UCSD-AML1 (cell line): ENCODE results near the gene UBE3D.
"Not testable (repeated sequence)": the region's sequence is repeated elsewhere in the genome, so short reads cannot be mapped to it uniquely, and the experiment has no call there.

ENCODE experiments used
- DNase-seq: peaks from one replicate; lab custom pipeline; 2025; ENCODE audit not compliant: unreplicated experiment; lab: John Stamatoyannopoulos, UW

The UBE3D gene

DNA sequence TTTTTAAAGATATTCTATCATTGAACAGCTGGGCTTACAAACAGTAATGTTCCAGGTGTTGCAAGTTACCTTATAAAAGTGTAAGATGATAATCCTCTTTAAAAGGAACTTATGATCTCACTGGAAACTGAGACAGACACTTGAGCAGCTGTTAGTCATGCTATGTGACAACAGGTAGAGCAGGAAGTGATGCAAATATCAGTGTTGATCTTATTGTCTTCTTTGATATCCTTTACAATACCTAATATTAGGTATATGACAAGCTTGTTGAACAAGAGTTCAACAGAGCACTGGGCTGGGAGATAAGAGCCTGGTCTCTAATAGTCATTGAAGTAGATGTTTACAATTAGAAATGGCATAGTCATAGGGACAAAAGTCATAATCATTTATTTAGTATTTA is 150.0 kb downstream of the UBE3D start:
- DNase-seq = no peak

DNA sequence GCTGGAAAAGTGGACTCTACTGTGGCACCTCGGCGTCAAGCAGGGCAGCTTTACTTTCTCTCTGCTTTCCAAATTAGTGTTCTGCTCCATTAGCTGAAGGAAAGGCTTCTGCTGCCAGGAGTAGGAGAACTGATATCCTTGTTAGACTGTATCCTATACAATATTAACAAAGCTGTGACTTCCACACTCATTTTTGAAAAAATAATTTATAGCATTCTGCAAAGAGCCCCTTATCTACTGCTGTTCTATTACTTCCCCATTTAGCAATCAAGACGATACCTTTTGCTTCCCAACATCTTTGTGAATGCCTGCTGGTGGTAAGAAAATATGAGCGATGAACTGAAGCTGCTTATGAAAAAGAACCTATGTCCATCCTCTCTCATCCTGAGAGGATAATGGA is 151.1 kb downstream of the UBE3D start:
- no peak for DNase-seq

DNA sequence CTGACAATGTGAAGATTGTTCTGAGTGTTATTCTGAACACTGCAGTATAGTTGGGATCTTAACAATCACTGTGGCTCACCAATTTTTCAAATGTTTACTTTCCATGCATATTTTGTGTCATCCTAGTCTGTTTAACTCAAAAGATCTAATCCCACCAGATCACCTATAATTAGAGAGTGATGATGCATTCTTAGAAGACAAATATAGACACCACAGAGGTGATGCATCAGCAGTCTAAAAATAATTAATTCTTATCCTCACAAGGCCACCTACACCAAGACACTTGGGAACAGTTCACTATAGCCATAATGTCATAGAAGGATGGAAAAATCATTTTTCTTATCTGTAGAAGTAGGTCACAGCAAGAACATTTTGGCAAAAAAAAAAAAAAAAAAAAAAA is 154.8 kb downstream of the UBE3D start:
- no peak for DNase-seq

DNA sequence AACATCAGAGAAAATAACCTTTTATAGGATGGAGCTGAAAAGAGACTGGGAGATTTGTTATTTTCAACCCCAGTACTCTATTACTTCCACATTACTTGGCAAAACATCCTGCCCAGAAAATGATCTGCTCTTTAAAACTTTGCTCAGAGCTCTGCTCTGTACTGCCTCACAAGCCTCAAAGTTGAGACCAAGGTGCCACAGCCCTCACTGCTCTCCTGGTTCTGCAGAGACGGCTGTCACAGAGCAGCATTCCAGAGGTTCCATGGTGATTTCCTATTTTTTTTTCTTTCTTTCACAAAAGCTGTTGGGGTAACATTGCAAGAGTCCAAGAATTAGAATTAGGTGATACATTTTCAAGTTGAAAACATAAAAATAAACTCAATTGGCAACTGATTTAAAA is 155.2 kb downstream of the UBE3D start:
- DNase-seq = no peak

DNA sequence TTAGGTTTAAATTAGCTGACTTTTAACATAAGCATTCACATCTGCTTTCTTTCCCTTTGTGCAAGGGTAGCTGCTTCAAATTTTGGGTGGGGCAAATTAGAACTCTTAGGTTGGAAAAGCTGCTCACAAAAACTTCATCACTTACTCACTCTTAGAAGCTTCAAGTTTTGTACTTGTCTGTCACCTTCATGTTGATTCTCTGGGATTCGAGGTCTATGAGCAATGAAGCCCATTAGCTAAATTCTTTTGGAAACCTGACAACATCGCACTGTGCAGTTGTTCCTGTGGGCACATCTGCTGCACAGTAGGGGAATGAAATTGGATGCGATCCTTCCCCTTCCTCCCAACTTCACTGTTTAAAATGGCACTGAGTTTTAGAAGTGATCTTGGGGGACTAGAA is 156.1 kb downstream of the UBE3D start:
- DNase-seq = no peak

DNA sequence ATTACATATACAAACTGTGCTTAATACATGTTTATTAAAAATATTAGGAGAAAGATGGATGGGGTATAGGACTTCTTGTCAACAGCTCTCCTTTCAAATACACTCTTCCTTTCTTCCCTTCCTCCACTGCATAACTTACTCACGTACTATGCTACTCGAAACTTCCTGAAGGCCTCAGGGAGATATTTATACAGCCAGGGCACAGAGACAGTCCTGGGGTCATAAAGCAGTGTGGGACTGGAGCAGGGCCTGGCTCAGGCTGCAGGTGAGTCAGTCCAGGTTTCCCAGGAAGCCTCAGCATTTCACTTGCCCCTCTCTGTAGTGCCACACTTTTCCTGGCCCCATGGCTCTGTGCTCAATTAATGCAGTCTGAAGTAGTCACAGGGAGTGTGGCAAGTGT is 157.0 kb downstream of the UBE3D start:
- no peak for DNase-seq

DNA sequence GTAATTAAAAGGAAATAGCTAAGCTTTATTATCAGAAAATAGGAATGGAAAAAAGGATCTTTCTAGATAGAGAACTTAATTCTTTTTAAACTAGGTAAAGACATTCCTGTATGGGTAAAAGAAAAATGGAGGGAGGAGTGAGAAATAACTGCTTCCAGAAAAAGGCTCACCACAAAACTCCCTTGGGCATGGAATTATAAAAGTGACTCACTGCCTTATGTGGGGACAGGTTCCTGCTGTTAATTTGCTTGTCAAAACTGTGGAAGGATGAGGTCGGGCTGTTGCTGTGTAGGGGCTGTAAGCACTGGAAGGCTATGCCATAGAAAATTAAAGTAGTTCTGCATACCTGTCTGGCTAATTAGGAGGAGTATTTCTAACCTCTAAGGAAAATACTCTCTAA is 158.7 kb downstream of the UBE3D start:
- no peak for DNase-seq

DNA sequence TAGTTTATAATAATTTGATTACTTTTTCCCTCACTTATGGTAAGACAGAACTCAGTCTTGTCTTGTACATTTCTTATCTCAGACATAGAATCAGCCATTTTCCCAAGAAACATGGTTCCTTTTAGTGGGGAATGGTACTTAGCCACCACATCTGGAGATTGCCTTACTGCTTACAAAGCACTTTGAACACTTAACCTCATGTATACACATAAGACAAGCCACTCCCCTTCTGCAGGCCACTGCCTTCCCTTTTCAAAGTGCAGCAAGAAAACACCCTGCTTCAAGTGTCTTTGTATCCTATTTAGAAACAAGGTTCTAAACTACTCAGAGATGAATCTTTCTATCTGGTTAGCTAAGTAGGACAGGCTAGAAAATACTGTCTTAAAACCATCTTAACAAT is 159.2 kb downstream of the UBE3D start:
- no peak for DNase-seq

DNA sequence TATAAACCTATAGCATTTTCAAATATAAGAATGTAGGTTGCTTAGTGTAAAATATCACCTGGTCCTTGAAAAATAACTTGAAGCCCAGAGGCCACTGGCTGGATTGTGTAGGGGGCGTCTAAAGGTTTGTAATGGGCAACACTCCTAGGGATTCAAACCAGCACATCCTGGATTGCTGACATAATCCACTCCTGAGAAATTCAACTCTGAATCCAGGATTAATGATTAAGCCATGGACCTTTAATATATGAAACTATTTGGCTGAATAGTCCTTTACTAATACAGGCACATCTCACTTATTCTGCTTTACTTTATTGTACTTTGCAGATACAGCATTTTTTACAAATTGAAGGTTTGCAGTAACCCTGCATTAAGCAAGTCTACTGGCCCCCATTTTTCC is 160.8 kb downstream of the UBE3D start:
- no peak for DNase-seq

DNA sequence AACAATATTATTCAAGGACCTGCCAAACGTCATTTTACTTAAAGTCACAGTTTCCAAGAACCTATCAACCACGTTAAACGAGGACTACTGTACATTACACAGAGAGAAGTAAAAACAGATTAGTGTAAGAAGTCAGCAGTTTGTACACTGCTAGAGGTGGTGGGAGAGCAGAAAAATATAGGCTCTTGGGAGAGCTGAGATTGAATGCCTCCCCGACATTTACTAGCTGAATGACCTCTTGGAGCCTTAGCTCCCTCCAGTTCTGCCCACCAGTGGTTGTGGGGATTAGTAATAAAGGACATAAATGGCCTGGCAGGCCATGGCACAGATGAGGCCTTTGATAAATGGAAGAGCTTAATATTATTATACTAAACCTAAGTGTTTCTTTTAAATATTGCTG is 161.4 kb downstream of the UBE3D start:
- DNase-seq = no peak

DNA sequence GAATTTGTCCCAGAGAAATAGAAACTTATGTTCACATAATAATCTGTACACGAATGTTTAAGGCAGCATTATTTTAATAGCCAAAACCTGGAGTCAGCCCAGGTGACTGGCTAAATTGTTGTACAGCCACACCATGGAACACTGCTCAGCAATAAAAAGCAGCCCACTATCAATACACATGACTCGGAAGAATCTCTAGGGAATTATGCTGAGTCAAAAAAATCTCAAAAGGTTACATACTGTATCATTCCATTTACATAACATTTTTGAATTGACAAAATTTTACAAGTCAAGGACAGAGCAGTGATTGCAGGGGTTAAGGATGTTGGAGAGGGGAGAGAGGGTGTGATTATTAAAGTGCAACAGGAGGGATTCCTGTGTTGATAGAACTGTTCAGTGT is 163.4 kb downstream of the UBE3D start:
- DNase-seq = no peak

DNA sequence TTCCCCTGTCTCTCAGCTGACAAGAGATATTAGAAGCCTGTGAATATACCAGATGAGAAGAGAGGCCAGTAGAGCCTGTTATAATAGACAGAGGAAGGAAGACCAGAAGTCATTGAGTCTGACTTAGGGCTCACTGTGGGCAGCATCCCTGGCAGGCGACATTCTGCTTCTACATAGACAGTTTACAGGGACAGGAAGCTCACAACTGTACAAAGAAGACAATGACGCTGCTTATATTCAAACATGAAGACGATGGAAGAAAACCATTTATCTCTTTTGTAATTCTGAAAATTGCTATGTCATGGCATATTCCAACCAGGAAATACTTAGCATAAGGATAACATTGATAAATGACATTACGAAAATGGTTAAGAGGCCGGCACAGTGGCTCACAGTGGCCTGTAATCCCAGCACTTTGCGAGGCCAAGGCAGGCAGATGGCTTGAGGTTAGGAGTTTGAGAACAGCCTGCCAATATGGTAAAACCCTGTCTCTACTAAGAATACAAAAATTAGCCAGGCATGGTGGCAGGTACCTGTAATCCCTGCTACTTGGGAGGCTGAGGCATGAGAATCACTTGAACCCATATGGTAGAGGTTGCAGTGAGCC is 170.9 kb downstream of the UBE3D start:
- DNase-seq = no peak

DNA sequence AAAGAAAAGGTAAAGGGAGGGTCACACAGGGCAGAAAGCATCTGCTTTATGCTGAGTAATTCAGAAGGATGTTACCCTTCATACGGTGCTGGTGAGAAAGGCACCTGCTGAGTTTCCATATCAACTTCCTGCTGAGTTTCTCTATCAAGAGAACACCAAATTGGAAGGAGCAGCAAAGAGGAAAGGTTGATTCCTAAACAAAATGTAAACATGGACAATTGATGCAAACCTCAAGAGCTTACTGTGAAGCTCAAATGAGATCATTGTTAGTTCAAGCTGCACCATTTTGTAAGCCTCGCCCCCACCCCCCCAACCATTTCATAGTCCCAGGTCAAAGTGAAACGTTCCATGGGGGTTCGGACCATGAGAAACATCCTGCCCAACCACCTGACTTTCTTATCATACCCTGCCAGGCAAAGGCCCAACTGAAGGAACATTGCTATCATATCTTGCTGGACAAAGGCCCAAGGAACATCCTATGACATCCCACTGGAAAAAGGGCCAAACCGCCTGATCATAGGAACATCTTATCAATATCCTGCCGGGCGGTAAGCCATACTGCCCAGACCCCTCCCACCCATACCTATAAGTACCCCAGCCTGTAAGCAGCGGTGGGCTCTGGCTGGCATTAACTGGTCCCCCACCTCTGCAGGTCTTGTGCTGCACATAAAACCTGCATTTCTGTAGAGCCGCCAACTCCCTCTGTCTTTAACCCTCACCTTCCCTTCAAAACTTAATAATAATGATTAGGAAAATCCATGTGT is 171.6 kb downstream of the UBE3D start:
- DNase-seq = no peak

DNA sequence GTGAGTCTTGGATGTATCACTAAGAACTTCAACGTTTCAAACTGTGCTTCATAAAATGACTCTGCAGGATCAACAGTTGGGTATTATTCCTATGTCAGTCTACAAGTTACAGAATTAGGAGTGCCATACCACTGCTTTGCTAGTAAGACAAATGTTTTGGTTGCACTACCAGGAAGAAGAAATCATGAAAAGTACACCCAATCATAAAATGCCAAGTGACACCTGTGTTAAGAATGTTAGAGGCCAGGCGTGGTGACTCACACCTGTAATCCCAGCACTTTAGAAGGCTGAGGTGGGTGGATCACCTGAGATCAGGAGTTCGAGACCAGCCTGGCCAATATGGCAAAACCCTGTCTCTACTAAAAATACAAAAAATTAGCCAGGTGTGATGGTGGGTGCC is 174.1 kb downstream of the UBE3D start:
- DNase-seq = not testable (repeated sequence)

DNA sequence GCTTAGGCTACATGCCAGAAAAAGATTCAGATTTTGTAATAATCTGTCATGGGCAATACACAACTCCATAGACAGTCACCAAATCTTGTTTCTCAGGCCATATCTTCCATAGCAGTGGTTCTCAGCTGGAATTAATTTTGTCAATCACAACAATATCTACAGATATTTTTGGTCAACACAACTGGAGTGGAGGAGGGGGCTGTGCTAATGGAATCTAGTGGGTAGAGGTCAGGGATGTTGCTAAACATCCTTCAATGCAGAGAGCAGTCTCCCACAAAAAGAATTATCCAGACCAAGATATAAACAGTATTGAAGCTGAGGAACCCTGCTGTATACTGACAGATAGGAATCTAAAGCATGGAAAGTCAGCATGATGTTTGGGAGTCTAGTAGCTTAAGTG is 174.6 kb downstream of the UBE3D start:
- DNase-seq = no peak

DNA sequence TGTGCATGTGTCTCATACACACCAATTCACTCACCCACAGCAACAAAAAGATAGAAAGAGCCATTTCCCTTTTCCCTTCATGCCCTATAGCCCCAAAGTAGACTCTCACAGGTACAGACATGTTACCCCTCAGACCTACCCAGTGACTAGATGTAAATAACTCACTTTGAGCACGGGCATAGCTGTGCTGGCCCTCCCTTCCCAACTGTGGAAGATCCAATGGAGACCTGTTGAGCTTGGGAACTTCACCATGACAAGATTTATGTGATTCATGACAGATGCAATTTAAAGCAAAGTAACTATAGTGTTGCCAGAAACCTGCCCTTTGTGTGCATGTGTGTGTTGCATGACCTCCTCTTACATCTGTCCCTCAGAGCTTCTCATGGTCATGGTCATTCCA is 175.4 kb downstream of the UBE3D start:
- no peak for DNase-seq

DNA sequence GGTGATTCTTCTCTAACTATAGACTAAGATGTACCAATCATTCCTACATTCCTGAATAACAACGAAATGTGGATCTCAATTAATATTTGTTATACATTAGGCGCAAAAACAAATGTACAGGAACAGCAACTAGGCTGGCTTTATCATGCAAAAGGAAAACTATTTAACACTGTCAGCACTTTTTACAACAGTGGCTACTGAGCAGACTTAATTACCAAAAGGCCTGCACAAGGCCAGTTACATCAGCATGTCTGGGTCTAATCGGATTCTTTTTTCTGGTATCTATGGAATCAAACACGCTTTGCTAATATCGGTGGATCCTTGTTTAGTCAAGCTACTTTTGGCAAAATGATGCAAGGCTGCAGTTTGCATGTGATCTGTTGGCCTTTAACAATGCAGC is 176.5 kb downstream of the UBE3D start:
- DNase-seq = no peak

DNA sequence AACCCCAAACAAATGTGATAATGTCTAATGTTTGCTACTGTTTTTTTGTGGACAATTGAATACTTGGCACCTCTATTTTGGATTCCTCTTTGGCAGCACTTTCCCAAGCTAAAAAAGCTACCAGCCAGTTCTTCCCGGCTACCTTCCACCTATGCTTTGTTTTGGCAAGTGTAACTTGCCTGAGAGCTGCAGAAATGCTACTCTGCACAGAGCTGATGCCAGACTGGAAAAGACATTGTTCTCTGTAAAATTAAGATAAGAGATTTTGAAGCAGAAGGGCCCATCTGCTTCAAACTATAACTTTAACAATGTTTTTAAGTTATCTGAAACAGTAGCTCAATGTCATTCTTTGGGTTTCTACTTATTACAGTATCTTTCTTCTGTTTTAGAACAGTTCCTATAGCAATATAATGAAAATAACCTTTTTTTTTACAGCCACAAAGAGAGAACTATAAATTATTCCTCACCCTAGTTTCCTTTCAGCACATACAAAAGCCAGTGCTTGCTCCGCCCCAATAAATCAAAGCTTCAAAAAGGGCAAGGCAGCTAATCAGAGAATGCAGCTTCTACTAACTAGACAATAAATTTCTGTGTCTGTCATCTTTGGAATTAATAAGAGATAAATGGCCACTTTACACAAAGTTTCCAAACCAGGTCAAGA is 183.1 kb downstream of the UBE3D start:
- DNase-seq = no peak

DNA sequence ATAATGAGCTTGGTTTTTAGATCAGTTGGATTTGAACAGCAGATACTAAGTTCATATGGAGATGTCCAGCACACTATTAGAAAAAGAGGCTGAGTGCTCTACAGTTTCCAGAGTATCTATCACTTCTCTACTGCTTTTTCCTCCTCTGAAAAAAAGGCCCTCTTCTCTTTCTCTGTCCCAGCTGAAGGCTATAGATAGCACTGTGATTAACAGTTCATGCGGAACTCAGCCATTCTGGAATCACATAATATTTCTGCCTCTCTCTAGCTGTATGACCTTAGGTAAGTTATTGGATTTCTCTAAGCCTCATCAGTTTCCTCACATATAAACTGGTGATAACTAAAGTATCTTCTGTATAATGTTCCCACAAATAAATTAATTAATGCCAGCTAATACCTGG is 184.1 kb downstream of the UBE3D start:
- no peak for DNase-seq

DNA sequence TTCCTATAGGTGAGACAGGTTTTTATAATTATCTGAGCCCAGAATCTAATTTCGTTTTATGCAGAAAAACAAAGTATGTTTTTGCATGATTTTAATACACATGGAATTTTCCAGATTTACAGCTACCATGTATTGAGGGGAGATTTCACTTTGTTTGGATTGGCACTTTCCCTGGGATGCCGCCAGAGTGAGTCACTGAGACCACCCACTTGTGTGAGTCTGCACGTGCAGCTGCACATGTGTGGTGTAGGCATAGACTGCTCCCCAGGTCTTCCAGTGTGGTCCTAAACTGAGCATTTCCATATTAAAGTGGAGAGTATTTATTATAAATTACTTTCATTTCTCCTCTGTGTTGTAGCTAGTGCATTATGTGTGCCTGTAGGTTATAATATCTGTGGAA is 186.8 kb downstream of the UBE3D start:
- DNase-seq = no peak

DNA sequence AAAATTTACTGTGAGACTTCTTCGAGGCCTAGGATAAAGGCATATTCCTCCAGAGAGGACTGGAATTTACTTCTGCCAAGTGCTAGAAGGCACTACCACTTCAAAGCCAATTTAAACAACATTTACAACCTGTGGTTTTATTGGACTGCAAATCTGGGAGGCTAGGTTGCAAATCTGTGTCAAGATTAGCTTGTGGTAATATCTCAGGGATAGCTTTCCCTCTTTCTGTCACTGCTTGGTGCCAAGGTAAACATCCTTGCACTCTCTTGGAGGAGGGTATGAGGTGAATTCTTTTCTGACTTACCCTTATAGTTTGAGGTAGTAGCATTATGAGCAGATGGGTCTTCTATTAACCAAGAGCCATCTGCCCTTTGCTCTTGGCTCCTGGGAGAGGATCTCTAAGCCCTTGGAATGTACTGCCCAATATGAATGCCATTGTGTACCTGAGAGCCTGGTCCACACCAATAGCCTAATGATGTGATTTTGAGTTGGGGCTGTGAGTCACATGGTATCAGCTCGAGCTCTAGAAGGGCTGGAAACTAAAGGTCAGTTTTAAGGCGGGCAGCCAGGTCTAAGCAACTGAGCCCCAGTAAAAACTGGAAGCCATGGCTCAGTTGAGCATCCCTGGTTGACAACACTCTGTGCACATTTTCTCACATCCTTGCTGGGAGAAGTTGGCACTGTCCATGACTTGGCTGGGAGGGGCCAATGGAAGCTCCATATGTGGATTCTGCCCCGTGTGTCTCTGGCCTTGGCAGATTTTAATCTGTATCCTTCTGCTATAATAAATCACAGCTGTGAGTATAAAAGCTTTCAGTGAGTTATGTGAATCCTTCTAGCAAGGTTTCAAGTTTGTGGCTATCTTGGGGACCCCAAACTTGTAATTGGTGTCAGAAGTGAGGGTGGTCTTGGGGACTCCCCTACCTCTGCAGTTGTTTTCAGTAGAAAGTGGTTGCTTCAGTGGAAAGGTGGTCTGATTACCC is 188.1 kb downstream of the UBE3D start:
- DNase-seq = no peak
